NCI-H1694 (cell line): ENCODE measurements around the gene TLR10.
"Not testable (repeated sequence)": the region's sequence is repeated elsewhere in the genome, so short reads cannot be mapped to it uniquely, and the experiment has no call there.

Source experiments
- DNase-seq: peaks from one replicate; lab custom pipeline; 2025; lab: John Stamatoyannopoulos, UW

Gene TLR10, protein sequence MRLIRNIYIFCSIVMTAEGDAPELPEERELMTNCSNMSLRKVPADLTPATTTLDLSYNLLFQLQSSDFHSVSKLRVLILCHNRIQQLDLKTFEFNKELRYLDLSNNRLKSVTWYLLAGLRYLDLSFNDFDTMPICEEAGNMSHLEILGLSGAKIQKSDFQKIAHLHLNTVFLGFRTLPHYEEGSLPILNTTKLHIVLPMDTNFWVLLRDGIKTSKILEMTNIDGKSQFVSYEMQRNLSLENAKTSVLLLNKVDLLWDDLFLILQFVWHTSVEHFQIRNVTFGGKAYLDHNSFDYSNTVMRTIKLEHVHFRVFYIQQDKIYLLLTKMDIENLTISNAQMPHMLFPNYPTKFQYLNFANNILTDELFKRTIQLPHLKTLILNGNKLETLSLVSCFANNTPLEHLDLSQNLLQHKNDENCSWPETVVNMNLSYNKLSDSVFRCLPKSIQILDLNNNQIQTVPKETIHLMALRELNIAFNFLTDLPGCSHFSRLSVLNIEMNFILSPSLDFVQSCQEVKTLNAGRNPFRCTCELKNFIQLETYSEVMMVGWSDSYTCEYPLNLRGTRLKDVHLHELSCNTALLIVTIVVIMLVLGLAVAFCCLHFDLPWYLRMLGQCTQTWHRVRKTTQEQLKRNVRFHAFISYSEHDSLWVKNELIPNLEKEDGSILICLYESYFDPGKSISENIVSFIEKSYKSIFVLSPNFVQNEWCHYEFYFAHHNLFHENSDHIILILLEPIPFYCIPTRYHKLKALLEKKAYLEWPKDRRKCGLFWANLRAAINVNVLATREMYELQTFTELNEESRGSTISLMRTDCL

DNA sequence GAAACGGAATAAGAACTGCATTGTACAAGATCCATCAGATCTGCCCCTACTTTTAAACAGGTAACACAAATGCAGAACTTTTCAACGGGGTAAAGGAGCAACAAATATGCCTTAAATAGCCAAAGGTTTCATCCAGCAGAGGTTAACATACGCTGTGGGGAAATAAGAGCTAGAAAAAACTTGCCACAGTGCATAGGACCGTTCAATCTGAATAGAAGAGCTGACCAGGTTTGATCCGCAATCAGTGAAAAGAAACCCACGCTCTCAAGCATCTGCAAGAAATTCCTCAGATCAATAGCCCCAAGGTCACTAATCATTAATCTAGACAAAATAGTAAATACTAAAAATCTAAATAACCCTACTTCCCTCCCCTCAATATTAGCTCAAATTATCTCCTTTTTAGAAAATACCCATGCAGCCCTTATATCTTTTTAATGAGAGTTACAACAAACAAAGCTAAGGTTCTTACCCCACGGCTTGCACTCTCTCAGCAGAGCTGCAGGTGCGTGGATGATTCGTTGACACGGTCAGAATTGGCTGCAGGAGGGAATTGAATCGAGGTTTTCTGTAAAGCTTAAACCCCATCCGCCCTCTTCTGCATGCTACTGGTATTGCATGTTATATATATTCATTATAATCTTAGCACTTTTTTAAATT, at the start of gene TLR10:
TSS of gene TLR10 (minus strand) at position 539 of the 657 bp plus-strand sequence. CDS start 7,400 bp downstream, outside the sequence.
- peak; percentile 12 for DNase-seq

DNA sequence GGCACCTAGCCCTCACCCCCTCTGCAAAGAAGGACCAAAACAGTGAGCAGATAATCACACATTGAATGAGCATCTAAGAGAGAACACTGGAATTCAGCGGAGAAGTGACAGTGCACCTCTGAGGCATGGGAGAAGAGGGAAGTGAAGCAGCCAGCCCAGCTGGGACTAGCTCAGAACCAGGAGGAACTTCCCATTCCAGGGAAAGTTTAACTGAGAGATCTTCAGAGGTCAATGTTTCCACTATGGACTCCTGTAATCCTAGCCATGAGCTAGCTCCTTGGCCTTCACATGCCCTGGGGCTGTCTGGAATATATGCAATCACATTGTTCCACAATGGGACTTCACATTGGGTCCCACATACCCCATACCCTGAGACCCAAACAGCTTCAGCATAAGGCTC, 49.4 kb upstream of the TLR10 start:
- DNase-seq, result no peak

DNA sequence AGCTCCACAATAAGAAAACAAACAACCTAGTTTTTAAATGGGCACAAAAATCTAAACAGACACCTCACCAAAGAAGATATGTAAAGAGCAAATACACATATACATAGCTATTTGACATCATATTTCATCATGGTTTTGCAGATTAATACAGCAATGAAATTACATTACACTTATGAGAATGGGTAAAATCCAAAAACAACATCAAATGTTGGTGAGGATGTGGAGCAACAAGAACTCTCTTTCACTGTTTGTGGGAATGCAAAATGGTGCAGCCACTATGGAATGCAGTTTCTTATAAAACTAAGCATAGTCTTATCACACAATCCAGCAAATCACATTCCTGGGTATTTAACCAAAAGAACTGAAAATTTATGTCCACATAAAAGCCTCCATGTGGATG, 48.9 kb upstream of the TLR10 start:
- DNase-seq, result no peak

DNA sequence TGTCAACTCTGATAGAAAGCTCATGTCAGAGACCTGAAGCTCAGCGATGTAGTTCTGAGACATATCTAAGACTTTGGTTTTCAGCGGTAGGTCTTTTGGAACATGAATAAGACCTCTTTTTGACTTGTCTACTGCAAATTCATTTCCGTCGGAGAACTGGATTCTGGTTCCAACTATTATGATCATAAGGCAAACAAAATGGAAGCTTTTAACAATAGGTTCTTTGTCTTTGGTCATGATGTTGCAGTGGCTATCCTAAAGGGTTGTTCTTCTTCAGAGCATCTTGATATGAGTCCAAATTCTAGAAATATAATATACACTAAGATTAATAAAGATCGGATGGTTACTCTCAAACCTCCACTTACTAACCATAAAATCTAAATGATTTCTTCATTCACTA, 46.4 kb upstream of the TLR10 start:
- DNase-seq, result no peak

DNA sequence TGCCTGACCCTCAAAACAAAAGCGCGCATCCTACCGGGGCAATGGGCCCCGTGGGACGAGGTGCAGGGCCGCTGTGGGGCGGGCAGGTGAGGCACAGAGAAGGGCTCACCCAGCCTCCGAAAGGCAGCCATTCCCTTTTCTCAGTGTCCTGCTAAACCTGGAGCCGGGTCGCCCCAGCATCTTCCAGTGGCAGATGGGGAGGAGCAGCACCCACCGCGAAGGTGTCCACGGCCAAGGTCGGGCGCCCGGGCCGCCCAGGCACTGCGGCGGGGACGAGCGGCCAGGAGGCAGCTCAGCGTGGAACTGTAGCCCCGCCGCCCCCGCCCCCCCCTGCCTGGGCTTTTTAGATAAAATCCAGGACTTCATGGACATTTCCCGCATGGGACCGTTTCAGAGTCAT, 41.0 kb upstream of the TLR10 start:
- no peak for DNase-seq

DNA sequence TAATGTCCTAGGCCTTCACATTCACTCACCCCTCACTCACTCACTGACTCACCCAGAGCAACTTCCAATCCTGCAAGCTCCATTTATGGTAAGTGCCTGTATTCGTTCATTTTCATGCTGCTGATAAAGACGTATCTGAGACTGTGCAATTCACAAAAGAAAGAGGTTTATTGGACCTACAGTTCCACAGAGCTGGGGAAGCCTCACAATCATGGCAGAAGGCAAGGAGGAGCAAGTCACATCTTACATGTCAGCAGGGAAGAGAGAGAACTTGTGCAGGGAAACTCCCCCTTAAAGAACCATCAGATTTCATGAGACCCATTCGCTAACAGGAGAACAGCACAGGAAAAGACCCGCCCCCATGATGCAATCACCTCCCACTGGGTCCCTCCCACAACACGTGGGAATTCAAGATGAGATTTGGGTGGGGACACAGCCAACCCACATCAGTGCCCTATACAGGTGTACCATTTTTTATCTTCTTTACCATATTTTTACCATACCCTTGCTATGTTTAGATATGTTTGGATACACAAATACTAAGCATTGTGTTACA, 40.0 kb upstream of the TLR10 start:
- no peak for DNase-seq

DNA sequence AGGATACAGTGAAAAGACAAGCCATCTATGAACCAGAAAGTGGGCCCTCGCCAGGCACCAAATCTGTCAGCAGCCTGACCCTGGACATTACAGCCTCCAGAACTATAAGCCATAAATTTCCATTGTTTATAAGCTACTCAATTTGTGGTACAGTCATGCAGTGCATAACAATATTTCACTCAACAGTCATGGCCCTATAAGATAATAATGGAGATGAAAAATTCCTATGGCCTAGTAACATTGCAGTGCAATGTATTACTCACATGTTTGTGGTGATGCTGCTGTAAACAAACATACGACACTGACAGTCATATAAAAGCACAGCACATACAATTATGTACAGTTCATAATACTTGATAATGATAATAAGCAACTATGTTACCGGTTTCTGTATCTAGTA, 38.9 kb upstream of the TLR10 start:
- no peak for DNase-seq

DNA sequence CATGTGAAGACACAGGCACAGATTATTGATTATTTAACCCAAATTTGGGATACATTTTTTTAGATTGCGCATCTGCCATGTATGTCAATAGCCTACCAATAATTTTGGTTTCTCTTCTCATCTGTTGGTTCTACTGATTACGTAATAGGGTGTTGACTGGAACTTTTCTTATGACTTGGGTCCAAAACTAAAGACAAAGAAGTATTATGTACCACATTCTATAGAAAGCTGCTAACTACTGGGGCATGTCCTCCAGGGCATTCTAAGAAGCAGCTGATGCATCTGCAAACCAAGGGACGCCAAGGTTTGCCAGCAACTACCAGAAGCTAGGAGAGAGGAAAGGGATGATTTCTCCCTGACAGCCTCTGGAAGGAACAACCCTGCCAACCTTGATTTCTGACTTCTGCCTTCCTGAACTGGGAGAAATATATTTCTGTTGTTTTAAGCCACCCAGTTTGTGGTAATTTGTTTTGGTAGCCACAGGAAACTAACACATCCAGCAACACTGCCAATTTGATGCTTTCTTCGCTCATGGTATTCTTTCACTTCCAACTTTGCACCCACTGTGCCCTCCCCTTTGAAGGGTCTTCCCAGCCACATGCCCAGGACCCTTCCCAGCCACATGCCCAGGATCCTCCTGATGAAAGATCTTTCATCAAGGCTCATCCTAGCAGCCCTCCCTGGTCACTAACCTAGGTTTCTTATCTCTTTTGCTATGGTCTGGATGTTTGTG, 37.7 kb upstream of the TLR10 start:
- no peak for DNase-seq

DNA sequence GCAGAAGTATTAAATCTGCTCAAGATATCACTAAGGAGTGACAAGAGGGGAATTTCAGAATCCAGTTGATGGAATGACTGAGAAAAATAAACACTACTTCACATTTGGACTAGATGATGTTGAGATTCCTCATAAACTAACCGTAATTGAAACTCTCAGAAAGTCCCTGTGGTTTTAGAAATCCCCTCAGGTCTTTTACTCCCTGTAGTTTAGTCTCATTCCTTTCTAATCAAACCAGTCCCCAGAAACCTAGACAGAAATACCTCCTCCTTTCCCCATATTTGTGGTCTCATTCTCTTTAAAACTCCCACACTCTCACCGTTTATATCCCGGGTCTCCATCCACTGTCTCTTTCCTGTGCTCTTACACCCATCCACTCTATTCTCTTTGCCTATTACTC, 36.8 kb upstream of the TLR10 start:
- no peak for DNase-seq

DNA sequence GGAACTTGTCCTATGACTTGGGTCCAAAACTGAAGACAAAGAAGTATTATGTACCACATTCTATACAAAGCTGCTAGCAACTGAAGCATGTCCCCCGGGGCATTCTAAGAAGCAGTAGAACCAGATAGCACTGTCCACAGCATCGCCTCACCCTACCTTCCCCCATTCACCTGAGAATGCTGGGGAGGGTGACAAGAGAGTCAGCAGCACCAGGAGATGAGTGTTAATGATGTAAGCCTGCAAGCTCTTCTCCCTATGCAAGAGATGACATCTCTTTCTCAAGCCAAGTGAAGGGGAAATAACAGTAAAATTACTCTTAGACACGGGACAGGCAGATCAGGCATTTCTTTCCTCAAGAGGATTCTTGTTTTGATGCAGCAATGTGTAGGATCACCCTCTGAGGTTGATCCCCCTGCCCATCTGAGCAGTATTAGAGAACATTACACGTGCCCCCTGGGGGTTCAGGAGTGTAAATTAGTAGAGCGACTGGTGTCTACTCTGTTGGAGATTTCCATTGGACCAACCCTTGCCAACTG, 35.7 kb upstream of the TLR10 start:
- no peak for DNase-seq

DNA sequence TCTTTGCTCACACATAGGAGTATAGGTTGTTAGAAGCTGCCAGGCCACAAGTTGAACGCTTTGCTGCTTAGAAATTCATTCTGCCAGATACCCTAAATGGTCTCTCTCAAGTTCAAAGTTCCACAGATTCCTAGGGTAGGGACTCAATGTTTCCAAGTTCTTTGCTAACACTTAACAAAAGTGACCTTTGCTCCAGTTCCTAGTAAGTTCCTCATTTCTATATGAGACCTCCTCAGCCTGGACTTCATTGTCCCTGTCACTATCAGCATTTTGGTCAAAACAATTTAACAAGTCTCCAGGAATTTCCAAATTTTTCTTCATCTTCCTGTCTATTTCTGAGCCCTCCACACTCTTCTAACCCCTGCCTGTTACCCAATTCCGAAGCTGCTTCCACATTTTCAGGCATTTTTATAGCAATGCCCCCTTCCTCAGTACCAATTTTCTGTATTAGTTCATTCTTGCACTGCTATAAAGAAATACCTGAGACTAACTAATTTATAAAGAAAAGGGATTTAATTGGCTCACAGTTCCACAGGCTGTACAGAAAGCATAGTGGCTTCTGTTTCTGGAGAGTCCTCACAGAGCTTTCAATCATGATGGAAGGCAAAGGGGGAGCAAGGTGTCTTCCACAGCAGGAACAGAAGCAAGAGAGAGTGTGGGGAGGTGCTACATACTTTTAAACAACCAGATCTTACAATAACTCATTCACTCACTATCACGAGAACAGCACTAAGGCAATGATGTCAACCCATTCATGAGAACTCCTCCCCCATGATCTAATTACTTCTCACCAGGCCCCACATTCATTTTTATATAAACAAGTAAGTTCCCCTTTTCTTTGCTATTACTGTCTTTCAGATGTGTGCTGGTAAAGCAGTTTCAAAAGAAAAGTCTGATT, 33.3 kb upstream of the TLR10 start:
- DNase-seq, result no peak

DNA sequence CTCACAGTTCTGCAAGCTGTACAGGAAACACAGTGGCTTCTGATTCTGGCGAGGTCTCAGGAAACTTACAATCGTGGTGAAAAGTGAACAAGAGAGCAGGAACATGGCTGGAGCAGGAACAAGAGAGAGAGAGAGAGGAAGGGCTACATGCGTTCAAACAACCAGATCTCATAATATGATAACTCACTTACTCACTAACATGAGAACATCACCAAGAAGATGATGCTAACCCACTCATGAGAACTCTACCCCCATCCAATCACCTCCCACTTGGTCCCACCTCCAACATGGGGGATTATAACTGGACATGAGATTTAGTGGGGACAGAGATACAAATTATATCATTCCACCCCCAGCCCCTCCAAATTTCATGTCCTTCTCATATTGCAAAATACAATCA, 31.6 kb upstream of the TLR10 start:
- no peak for DNase-seq

DNA sequence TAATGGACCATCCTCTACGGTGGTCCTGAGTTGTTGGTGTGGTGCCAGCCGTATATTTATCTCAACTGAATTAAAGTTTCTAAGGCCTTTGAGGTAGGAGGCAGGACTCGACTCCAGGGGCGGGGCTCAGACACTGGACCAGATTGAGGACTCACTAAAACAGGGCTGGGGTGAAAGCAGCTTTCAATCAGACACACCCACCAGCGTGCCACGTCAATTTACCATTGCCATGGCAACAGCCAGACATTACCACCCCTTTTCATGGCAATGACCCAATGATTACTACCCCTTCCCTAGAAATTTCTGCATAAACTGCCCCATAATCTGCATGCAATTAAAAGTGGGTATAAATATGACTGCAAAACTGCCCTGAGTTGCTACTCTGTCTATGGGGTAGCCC, 28.5 kb upstream of the TLR10 start:
- no peak for DNase-seq

DNA sequence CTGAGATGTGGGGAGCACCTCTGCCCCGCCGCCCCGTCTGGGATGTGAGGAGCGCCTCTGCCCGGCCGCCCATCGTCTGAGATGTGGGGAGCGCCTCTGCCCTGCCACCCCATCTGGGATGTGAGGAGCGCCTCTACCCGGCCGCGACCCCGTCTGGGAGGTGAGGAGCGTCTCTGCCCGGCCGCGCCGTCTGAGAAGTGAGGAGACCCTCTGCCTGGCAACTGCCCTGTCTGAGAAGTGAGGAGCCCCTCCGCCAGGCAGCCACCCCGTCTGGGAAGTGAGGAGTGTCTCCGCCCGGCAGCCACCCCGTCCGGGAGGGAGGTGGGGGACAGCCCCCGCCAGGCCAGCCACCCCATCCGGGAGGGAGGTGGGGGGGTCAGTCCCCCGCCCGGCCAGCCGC, 24.7 kb upstream of the TLR10 start:
- DNase-seq, result not testable (repeated sequence)

DNA sequence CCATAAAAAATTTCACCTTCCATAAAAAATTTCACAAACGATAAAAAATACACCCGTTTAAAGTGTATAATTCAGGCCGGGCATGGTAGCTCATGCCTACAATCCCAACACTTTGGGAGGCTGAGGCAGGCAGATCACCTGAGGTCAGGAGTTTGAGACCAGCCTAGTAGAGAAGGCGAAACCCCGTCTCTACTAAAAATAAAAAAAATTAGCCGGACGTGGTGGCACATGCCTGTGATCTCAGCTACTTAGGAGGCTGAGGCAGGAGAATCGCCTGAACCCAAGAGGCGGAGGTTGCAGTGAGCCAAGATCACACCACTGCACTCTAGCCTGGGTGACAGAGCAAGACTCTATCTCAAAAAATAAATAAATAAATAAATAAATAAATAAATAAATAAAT, 23.5 kb upstream of the TLR10 start:
- DNase-seq, result not testable (repeated sequence)

DNA sequence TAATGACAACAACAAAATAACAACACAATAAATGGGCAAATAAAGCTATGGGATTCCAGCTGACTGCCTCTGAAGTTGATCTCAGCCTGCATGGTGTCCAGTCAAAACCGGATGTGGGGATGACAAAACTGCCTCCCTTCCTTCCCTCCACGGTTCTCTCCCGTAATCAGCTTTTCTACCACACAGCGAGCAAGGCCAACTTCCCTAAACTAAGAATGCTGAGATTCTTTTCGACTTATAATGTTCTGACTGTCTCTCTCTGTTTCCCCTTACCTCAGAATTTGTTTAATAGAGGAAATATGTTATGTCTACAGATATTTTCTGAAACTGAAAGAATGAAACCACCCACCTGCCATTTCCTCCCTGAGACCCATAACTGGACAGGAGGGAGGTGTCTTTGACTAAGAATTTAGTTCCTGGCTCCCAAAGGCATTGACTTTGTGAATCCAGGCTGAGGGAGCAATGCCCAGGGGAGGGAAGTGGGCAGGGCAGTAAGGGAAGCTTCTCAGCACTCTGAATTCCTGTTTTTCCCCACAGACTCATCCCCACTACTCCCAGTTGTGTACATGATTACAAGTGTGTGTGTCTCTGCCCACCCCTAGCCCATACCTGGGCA, 22.8 kb upstream of the TLR10 start:
- DNase-seq, result no peak

DNA sequence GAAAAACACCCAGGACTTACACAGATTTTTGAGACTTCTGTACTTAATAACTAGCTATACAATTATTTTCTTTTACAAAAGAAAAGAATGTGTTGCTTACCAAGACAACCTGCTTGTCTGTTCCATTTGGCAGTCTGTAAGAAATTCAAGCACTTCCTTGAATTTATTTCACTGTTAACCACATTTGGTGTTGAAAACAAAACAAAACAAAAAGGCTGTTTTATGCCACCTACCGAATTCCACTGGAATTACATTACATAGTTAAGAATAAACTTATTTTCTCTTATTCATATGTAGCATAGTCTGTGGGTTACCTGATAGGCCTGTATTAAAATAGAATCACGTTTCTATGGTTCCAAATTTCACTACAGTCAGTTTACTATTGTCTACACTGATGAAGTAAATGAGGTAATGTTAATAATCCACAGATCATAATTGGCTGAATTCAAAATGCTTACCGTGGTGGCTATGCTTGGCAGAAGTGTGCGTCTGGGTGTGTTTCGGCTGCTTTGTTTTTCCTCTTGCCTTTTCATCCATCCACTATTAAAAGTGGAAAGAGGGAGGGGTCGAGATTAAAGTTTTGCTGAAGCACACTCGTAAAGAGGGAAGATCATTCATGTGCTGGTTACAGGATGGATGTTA, 22.0 kb upstream of the TLR10 start, which contains the start of gene TLR1:
TSS of gene TLR1 (minus strand) at position 138 of the 642 bp plus-strand sequence. CDS start 5,960 bp downstream, outside the sequence.
- DNase-seq, result peak; percentile 4

DNA sequence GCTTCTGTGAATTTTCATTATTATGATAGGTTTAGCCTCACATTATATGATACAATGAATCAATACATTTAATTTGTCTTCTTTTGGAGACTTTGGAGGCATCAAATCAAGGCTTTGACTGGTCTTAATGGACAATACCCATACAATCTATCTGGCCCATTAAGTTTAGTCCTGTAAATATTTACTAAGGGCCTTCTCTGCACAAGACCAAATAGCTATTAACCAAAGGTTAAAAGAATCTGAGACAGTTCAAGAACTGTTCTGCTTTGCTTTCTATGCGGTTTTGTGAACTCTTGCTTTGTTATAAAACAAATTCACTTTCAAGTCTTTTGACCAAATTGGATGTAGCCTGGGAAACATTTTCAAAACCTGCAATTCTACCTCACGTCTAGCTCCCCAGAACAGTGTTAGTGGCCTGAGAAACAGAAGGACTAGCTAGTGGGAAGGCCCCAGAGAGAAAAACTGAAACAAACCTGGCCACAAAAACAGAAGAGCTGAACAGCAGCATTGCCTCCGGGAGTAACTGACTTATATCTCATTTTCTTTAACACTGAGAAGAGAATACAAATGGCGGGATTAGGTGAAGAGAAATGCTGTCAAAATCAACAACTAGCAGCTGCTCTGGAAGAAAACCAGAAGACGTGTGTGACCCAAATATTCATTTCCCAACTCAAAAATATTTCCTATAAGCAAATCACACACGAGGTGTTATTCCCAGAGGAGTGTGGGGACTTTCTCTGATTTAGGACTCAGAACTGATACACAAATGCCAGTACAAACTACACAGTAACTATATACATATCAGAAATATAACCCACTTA, 21.3 kb upstream of the TLR10 start:
- no peak for DNase-seq
